Osteoblast (primary cell): ENCODE data around the gene SLC9C1. TPM values are rescaled to one million over a fixed set of nuclear protein-coding genes. Genes with fewer than 3 reads are reported as not detected.

Experiments
- DNase-seq: peaks from one replicate; pipeline ENCODE4 v3.0.0; 2011; ENCODE audit warnings: low spot score, mixed read lengths; ENCODE audit not compliant: insufficient read length; ENCODE audit errors: missing footprints
- H2AFZ ChIP-seq: 2 replicates; pipeline ENCODE4 v1.6.0; 2011; ENCODE audit warnings: mild to moderate bottlenecking, low read length
- H3K27ac ChIP-seq: 2 replicates; pipeline ENCODE4 v1.5.1; 2011; ENCODE audit warnings: mild to moderate bottlenecking, low read depth, low read length, moderate library complexity
- H3K27me3 ChIP-seq: 2 replicates; pipeline ENCODE4 v1.6.0; 2012; ENCODE audit warnings: mild to moderate bottlenecking, control low read depth, inconsistent platforms, low read length, moderate library complexity; ENCODE audit not compliant: insufficient read depth
- H3K36me3 ChIP-seq: 2 replicates; pipeline ENCODE4 v1.5.1; 2011; ENCODE audit warnings: mild to moderate bottlenecking, low read length, control low read depth, moderate library complexity; ENCODE audit not compliant: insufficient read depth
- H3K4me1 ChIP-seq: 2 replicates; pipeline ENCODE4 v1.5.1; 2011; ENCODE audit warnings: mild to moderate bottlenecking, low read length, control low read depth, moderate library complexity; ENCODE audit not compliant: insufficient read depth
- H3K4me2 ChIP-seq: 2 replicates; pipeline ENCODE4 v1.6.0; 2011; ENCODE audit warnings: mild to moderate bottlenecking, low read length; ENCODE audit not compliant: insufficient read depth
- H3K4me3 ChIP-seq: fragments of 200-600 bp; sonication (generic); 3 replicates; pipeline ENCODE4 v1.5.1; 2012; ENCODE audit warnings: mild to moderate bottlenecking, low read length, inconsistent platforms; ENCODE audit not compliant: insufficient read depth
- H3K79me2 ChIP-seq: 2 replicates; pipeline ENCODE4 v1.6.0; 2012; ENCODE audit warnings: mild to moderate bottlenecking, low read length, control low read depth, inconsistent platforms; ENCODE audit not compliant: insufficient read depth
- H3K9me3 ChIP-seq: 2 replicates; pipeline ENCODE4 v1.5.1; 2011; ENCODE audit warnings: low read depth, low read length, control low read depth
- H4K20me1 ChIP-seq: 2 replicates; pipeline ENCODE4 v1.6.0; 2012; ENCODE audit warnings: mild to moderate bottlenecking, low read length, control low read depth; ENCODE audit not compliant: insufficient read depth
- CTCF ChIP-seq: IDR thresholded peaks from 2 replicates; pipeline ENCODE4 v1.5.1; 2011; ENCODE audit warnings: mild to moderate bottlenecking, low read depth, low read length, moderate library complexity; ENCODE audit errors: extremely low read depth
- total RNA-seq: library from RNA; depleted of rRNA; stranded (reverse); fragments of >200 nt; gene quantifications from 2 replicates; pipeline ENCODE4 v1.2.3, GENCODE V29; 2012

The SLC9C1 gene
- total RNA-seq, 1 donor, result not detected

DNA sequence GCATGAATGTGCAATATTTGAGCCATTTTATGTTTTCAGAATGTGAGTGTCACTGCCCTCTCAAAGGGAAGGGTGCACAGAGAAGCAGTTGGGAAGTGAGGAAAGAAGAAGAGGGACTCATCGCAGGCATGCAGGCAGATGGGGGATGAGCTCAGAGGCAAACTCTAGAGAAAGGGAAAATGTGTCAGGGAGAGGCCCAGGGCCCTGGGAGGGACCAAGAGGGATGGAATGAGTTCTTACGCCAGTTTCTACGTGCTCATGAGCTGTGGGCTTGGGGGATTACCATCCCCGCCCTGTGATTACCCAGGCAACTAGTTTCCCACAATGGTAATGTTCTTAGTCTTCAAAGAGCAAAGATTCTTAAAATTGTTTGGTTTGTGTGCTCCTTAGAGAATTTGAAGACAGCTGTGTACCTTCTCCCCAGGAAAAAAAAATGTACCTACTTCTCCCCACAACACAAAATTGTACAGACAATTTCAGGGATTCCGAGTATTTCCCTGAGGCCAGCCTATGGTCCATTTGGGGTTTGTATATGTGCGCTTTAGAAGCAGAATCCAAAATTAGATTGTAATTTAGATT, 178.8 kb downstream of the SLC9C1 start:
- Histone ChIP-seq H3K36me3 (peaks cover 3% of the 10 kb centered on the region), H4K20me1 (no peaks in the 10 kb centered on the region), H3K4me3 (no peak overlapping the region), H3K4me1 (no peaks in the 10 kb centered on the region), H3K9me3 (no peaks in the 10 kb centered on the region), H3K27ac (no peak overlapping the region), H3K79me2 (no peaks in the 10 kb centered on the region), H2AFZ (no peak overlapping the region), H3K27me3 (no peaks in the 10 kb centered on the region), H3K4me2 (no peak overlapping the region)
- no peak for TF ChIP-seq CTCF
- DNase-seq, result no peak

DNA sequence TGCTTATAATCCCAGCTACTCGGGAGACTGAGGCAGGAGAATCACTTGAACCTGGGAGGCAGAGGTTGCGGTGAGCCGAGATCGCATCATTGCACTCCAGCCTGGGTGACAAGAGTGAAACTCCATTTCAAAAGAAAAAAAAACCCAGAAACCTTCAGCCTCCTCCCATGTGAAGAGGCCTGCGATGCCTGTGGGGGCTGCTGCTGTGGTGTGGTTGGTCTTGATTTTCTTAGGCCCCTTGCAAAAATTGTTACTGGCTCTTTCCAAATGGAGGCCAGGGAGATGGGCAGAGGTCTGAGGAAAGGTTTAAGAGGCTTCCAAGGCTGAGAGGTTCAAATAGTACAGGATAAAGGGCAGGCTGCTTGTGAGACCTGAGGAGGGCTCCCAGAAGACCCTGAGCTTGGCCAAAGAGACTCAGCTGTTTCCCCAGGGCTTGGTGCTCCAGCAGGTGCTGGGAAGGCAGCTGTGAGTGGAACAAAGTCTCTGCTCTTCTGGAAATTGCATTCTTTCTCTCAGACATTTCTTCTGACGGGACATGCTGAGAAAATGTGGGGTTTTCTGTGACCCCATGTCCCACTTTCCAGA, 179.3 kb downstream of the SLC9C1 start:
- no peak overlapping the region for H3K4me3 ChIP-seq
- no peak overlapping the region for H3K4me2 ChIP-seq
- H2AFZ ChIP-seq, result no peak overlapping the region
- H3K36me3 ChIP-seq, result peaks cover 3% of the 10 kb centered on the region
- no peaks in the 10 kb centered on the region for H3K79me2 ChIP-seq
- no peaks in the 10 kb centered on the region for H3K27me3 ChIP-seq
- no peak overlapping the region for H3K27ac ChIP-seq
- H3K9me3 ChIP-seq, result no peaks in the 10 kb centered on the region
- DNase-seq, result no peak
- H3K4me1 ChIP-seq, result no peaks in the 10 kb centered on the region
- TF ChIP-seq CTCF, result no peak
- no peaks in the 10 kb centered on the region for H4K20me1 ChIP-seq

DNA sequence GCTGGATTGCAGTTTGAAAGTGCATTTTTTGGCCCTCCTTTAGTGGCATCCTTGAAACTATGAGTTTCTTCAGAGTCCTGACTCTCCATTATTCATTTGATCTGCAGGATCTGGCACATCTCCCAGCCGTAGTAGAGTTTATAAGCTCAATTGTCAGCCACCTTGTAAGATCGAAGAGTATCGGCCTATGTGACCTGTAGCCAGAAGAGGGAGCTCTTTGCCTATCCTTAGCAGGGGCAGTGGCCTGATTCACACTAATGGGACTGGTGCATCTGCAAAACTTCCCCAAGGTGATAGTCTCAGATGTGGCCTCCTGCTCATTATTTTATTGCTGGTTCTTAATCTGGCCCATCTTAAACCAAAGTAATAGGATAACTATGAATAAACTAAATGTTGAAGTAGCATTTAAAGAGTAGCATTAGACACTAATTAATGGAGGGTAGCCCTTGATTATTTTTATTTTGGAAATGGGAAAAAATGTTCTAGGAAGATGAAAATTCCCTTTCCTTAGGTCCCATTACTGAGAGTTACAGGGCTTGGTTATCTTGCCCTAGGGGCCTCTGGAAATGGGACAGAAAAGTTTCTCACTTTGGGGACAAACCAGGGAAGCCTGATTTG, 182.1 kb downstream of the SLC9C1 start:
- no peak overlapping the region for H2AFZ ChIP-seq
- no peak overlapping the region for H3K4me3 ChIP-seq
- no peaks in the 10 kb centered on the region for H3K27me3 ChIP-seq
- peak; percentile 81 for DNase-seq
- H3K4me2 ChIP-seq, result no peak overlapping the region
- no peaks in the 10 kb centered on the region for H3K9me3 ChIP-seq
- H3K36me3 ChIP-seq, result peaks cover 3% of the 10 kb centered on the region
- H3K4me1 ChIP-seq, result no peaks in the 10 kb centered on the region
- H4K20me1 ChIP-seq, result no peaks in the 10 kb centered on the region
- H3K27ac ChIP-seq, result no peak overlapping the region
- peak; percentile 83 for TF ChIP-seq CTCF
- no peaks in the 10 kb centered on the region for H3K79me2 ChIP-seq

GRCh38 chr3:112109322-112109721, 184.7 kb downstream of the SLC9C1 start:
- no peaks in the 10 kb centered on the region for H3K4me1 ChIP-seq
- no peak overlapping the region for H2AFZ ChIP-seq
- TF ChIP-seq CTCF, result no peak
- no peaks in the 10 kb centered on the region for H3K27me3 ChIP-seq
- no peaks in the 10 kb centered on the region for H3K79me2 ChIP-seq
- no peak overlapping the region for H3K4me2 ChIP-seq
- H3K4me3 ChIP-seq, result no peak overlapping the region
- no peak for DNase-seq
- H3K36me3 ChIP-seq, result peaks cover 3% of the 10 kb centered on the region
- no peaks in the 10 kb centered on the region for H4K20me1 ChIP-seq
- no peak overlapping the region for H3K27ac ChIP-seq
- no peaks in the 10 kb centered on the region for H3K9me3 ChIP-seq
